NCI-H187 treated with DMSO at 0.1 percent for 48 hours (cell line): ENCODE measurements around the gene SGTA.
"Not testable (repeated sequence)": the region's sequence is repeated elsewhere in the genome, so short reads cannot be mapped to it uniquely, and the experiment has no call there.

Source experiments
- DNase-seq: peaks from one replicate; lab custom pipeline; 2025; lab: John Stamatoyannopoulos, UW

The SGTA gene

GRCh38 chr19:2723747-2724146 lies 59.3 kb downstream of the SGTA start:
- no peak for DNase-seq

- DNase-seq: no peak
Measured at GRCh38 chr19:2723345-2723715, 59.7 kb downstream of the SGTA start.

GRCh38 chr19:2722541-2723344 lies 60.3 kb downstream of the SGTA start:
- DNase-seq: no peak

- DNase-seq: no peak
Measured at GRCh38 chr19:2721570-2722540, 61.2 kb downstream of the SGTA start.

- DNase-seq: no peak
Measured at GRCh38 chr19:2720777-2721569, 62.1 kb downstream of the SGTA start, which contains the start of gene DIRAS1. Gene DIRAS1 (minus strand): TSS chr19:2721372. CDS start chr19:2717806, 3,566 bp downstream.

- no peak for DNase-seq
Measured at GRCh38 chr19:2719920-2720776, 62.9 kb downstream of the SGTA start.

GRCh38 chr19:2719232-2719735 lies 63.8 kb downstream of the SGTA start:
- DNase-seq: no peak

- DNase-seq: no peak
Measured at GRCh38 chr19:2717638-2718541, 65.2 kb downstream of the SGTA start.

GRCh38 chr19:2716722-2717637 lies 66.1 kb downstream of the SGTA start:
- DNase-seq: no peak

- DNase-seq: no peak
Measured at GRCh38 chr19:2716275-2716650, 66.8 kb downstream of the SGTA start.

- DNase-seq: no peak
Measured at GRCh38 chr19:2715470-2716274, 67.4 kb downstream of the SGTA start.

- no peak for DNase-seq
Measured at GRCh38 chr19:2714531-2715269, 68.4 kb downstream of the SGTA start.

GRCh38 chr19:2714102-2714501 lies 69.0 kb downstream of the SGTA start:
- DNase-seq: not testable (repeated sequence)

- DNase-seq: not testable (repeated sequence)
Measured at GRCh38 chr19:2713170-2713569, 69.9 kb downstream of the SGTA start.

- DNase-seq: no peak
Measured at GRCh38 chr19:2711875-2712205, 71.2 kb downstream of the SGTA start.

- DNase-seq: no peak
Measured at GRCh38 chr19:2711172-2711874, 71.8 kb downstream of the SGTA start.

- DNase-seq: no peak
Measured at GRCh38 chr19:2706251-2706650, 76.8 kb downstream of the SGTA start.
